Endothelial cell of umbilical vein (primary cell): ENCODE results near the gene ALAS2. TPM values are rescaled to one million over a fixed set of nuclear protein-coding genes. Genes with fewer than 3 reads are reported as not detected.

ENCODE experiments used
- BruUV-seq: library from RNA; stranded (reverse); fragments of 400-500 nt; replicated peaks from 2 replicates; lab custom pipeline; 2021; lab: Mats Ljungman, UMichigan
- CTCF ChIA-PET: fragments of 300-600, 350-600 bp; sonication (Branson Sonifier 250); formaldehyde crosslinking; loops from one replicate; lab custom pipeline; 2021; ENCODE audit warnings: antibody characterized with exemption, inconsistent platforms; lab: Charles Lee
- POLR2A ChIA-PET: fragments of 300-600, 350-600 bp; sonication (Branson Sonifier 250); formaldehyde crosslinking; loops from one replicate; lab custom pipeline; 2021; ENCODE audit warnings: antibody characterized with exemption, inconsistent platforms; lab: Charles Lee
- DNase-seq: peaks from one replicate; pipeline ENCODE4 v3.0.0-alpha.2; 2011; ENCODE audit warnings: low read depth, low spot score
- FAIRE-seq: peaks from 2 replicates; lab custom pipeline; 2011; peaks lifted over from hg19 to GRCh38; lab: Jason Lieb, UNC
- H2AFZ ChIP-seq: 2 replicates; pipeline ENCODE4 v1.6.0; 2012; ENCODE audit warnings: low read depth, low read length, control low read depth, inconsistent platforms
- H3K27ac ChIP-seq: 2 replicates; pipeline ENCODE4 v1.5.1; 2011; ENCODE audit warnings: low read depth, mild to moderate bottlenecking, control low read depth, low read length, moderate library complexity; ENCODE audit not compliant: insufficient read depth
- H3K27me3 ChIP-seq, 2 experiments: 2 replicates each; pipeline versions ENCODE4 v1.6.0 to v1.6.1; 2011; ENCODE audit warnings: low read length in 2 of 2, mixed read lengths in 1 of 2; ENCODE audit not compliant: control insufficient read depth in 2 of 2, insufficient read depth in 2 of 2
- H3K36me3 ChIP-seq, 2 experiments: 2 replicates in 1 of 2; 3 replicates in 1 of 2; pipeline ENCODE4 v1.5.1; 2011; ENCODE audit warnings: low read length in 2 of 2, mild to moderate bottlenecking in 1 of 2, moderate library complexity in 1 of 2; ENCODE audit not compliant: control insufficient read depth in 2 of 2, insufficient read depth in 2 of 2; ENCODE audit errors: extremely low read depth in 1 of 2
- H3K4me1 ChIP-seq: 3 replicates; pipeline ENCODE4 v1.5.1; 2011; ENCODE audit warnings: mild to moderate bottlenecking, low read length; ENCODE audit not compliant: control insufficient read depth, insufficient read depth; ENCODE audit errors: extremely low read depth
- H3K4me2 ChIP-seq: 2 replicates; pipeline ENCODE4 v1.6.1; 2011; ENCODE audit warnings: low read length, control low read depth, mixed read lengths; ENCODE audit not compliant: insufficient read depth
- H3K4me3 ChIP-seq, 3 experiments: fragments of 200-600 bp in 1 of 3; sonication (generic), shearing (Covaris generic) in 1 of 3; replicated peaks in 1 of 3; 2 replicates each; pipeline ENCODE4 v1.5.1; 2011 to 2016; ENCODE audit warnings: control low read depth in 3 of 3, low read length in 3 of 3, mild to moderate bottlenecking in 2 of 3, inconsistent platforms in 1 of 3, low read depth in 1 of 3, moderate library complexity in 1 of 3; ENCODE audit not compliant: insufficient read depth in 1 of 3
- H3K79me2 ChIP-seq: 2 replicates; pipeline ENCODE4 v1.6.0; 2012; ENCODE audit warnings: low read length, inconsistent platforms; ENCODE audit not compliant: control insufficient read depth, insufficient read depth
- H3K9ac ChIP-seq: replicated peaks from 2 replicates; pipeline ENCODE3; 2011; ENCODE audit warnings: low read length, control low read depth; ENCODE audit not compliant: insufficient read depth; ENCODE audit errors: extremely low read depth
- H3K9me1 ChIP-seq: replicated peaks from 3 replicates; pipeline ENCODE4 v1.6.0; 2011; ENCODE audit warnings: mild to moderate bottlenecking, low read length; ENCODE audit not compliant: control insufficient read depth, insufficient read depth; ENCODE audit errors: extremely low read depth
- H3K9me3 ChIP-seq: replicated peaks from 2 replicates; pipeline ENCODE4 v1.5.1; 2012; ENCODE audit warnings: low read length, inconsistent platforms; ENCODE audit not compliant: control insufficient read depth, insufficient read depth
- H4K20me1 ChIP-seq: replicated peaks from 2 replicates; pipeline ENCODE3; 2011; ENCODE audit warnings: mild to moderate bottlenecking, low read length; ENCODE audit not compliant: control insufficient read depth, insufficient read depth; ENCODE audit errors: extremely low read depth
- EZH2 ChIP-seq: IDR thresholded peaks from 2 replicates; pipeline ENCODE4 v1.6.1; 2012; ENCODE audit warnings: borderline replicate concordance, low read depth, mild to moderate bottlenecking, moderate library complexity, low read length, inconsistent platforms; ENCODE audit not compliant: severe bottlenecking
- MYC ChIP-seq: IDR thresholded peaks from one replicate; pipeline ENCODE4 v1.6.1; 2011; ENCODE audit warnings: mild to moderate bottlenecking, low read depth, low read length
- POLR2A ChIP-seq: IDR thresholded peaks from 2 replicates; pipeline ENCODE4 v1.6.1; 2012; ENCODE audit warnings: low read depth, mild to moderate bottlenecking, control low read depth, low read length
- dilution Hi-C: fragments of 300-500 bp; cut with MboI; formaldehyde crosslinking; loops from one replicate; pipeline ENCODE4 v1.15.0; 2019; ENCODE audit warnings: low sequenced_read_pairs; ENCODE audit not compliant: extremely low pct_ligation_motif_present
- intact Hi-C: fragments of 100-400 bp; cut with micrococcal nuclease; formaldehyde crosslinking; loops from one replicate; pipeline ENCODE4 v1.10.0; 2022
- polyA plus RNA-seq, 4 experiments: library from polyadenylated mRNA; depleted of rRNA in 3 of 4; stranded (reverse) in 3 of 4; unstranded in 1 of 4; fragments of >200 nt; gene quantifications; 2 replicates each; pipeline versions ENCODE4 v1.2.1 to v1.2.3, GENCODE V29; 2011 to 2012; ENCODE audit warnings: missing spikeins in 1 of 4
- total RNA-seq: library from RNA; stranded (reverse); gene quantifications from 2 replicates; pipeline ENCODE4 v1.2.3, GENCODE V29; 2021

ALAS2 gene
- total and polyA plus RNA-seq, 2 donors (not counting 3 experiments of a cell fraction or from before 2014, with no cell fraction given) = not detected

DNA sequence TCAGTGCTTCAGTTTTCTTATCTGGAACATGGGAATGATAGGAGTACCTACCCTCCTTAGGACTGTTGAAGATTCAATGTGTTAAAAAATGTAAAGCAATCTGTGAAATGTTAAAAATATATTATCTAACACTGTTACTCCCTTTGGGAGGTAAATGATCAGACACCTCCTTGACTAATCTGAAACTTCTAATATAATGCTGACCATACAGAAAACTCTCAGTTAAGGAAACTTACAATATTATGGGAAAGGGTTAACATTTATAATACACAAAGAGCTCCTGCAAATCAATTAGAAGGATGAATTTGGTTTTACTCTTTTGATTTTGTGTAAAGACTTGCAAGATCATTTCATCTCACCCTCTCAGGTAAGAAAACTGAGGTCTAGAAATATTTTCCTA is 35.2 kb downstream of the ALAS2 start:
- intact Hi-C loops = no loop called here
- no TSS peak for BruUV-seq
- ChIA-PET CTCF (interaction anchor here (0.9 kb wide), 1 partner anchor 104 kb away, joined by 3 read pairs; no protein-coding TSS in a partner anchor), POLR2A (no interaction called here)
- Histone ChIP-seq H3K9me3 (no peaks in the 10 kb centered on the region), H3K4me1 (no peaks in the 10 kb centered on the region), H3K27me3 (no peaks in the 10 kb centered on the region), H3K9me1 (no peaks in the 10 kb centered on the region), H3K9ac (no peak overlapping the region), H3K27ac (no peak overlapping the region), H3K79me2 (peaks cover 3% of the 10 kb centered on the region), H2AFZ (no peak overlapping the region), H4K20me1 (no peaks in the 10 kb centered on the region), H3K4me2 (no peak overlapping the region), H3K36me3 (no peaks in the 10 kb centered on the region), H3K4me3 (no peak overlapping the region)
- DNase-seq (no peak), FAIRE-seq (no peak)
- dilution Hi-C loops = no loop called here
- no peak for TF ChIP-seq POLR2A

DNA sequence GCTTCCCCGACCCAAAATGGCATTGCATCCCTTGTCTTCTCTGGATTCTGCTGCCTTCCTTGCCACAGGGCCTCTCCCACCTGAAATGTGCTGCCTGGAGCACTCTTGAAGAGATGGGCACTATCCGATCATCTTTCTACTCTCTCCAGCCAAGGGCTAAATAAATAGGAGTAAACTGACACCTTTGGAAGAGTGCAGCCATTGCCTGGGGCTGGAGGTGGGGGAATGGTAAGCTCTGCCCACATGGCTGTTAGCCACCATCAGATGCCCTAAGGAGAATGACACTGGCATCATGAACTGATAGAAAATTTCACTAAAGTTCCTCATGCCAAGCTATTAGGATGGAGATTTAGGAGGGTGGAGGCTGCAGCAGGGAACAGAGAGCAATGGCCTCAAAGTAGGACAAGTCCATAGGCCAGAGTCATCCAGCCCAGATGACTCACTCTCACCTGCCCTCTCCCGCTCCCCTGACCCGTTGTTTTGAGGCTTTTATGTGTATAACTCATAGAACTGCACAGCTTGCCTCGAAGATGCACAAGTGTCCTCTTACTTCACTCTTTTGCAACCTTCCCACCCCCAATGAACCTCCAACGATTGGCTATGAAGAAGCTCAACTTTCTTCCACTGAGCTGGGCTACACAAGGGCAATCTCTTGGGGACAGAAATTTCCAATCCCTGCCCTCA is 36.0 kb downstream of the ALAS2 start:
- dilution Hi-C loops = no loop called here
- no TSS peak for BruUV-seq
- H3K79me2 ChIP-seq = no peaks in the 10 kb centered on the region
- H3K36me3 ChIP-seq = no peaks in the 10 kb centered on the region
- H3K9me1 ChIP-seq = no peaks in the 10 kb centered on the region
- ChIA-PET POLR2A (no interaction called here), CTCF (no interaction called here)
- TF ChIP-seq MYC (no peak), EZH2 (no peak)
- FAIRE-seq = no peak
- intact Hi-C loops = no loop called here
- no peak overlapping the region for H3K4me3 ChIP-seq
- H3K27ac ChIP-seq = no peak overlapping the region
- no peak for DNase-seq
- H2AFZ ChIP-seq = no peak overlapping the region
- H3K4me2 ChIP-seq = no peak overlapping the region
- H3K9ac ChIP-seq = no peak overlapping the region
- no peaks in the 10 kb centered on the region for H3K9me3 ChIP-seq
- no peaks in the 10 kb centered on the region for H4K20me1 ChIP-seq
- no peaks in the 10 kb centered on the region for H3K27me3 ChIP-seq
- H3K4me1 ChIP-seq = no peaks in the 10 kb centered on the region
